Heart left ventricle (tissue), 16 donors: ENCODE data around the gene HDAC10. TPM values are rescaled to one million over a fixed set of nuclear protein-coding genes. Genes with fewer than 3 reads are reported as not detected.
"Not testable (repeated sequence)": the region's sequence is repeated elsewhere in the genome, so short reads cannot be mapped to it uniquely, and the experiment has no call there.

Source experiments
- ATAC-seq, 4 donors: fragments of 200-7000 bp; cut with Tn5 transposase; one replicate each; pipeline ENCODE4 v1.9.1; 2020 to 2022; ENCODE audit warnings: moderate library complexity in 4 of 4, mild to moderate bottlenecking in 3 of 4, moderate number of reproducible peaks in 1 of 4
- DNase-seq, 5 donors: peaks; one replicate each; pipeline ENCODE4 v3.0.0-alpha.2; 2020
- H3K27ac ChIP-seq, 12 donors: fragments of 200-600 bp; sonication (generic) in 4 of 12; one replicate each; pipeline versions ENCODE4 v1.5.0 to v1.8.0; 2016 to 2022; ENCODE audit warnings: mild to moderate bottlenecking in 2 of 12
- H3K27me3 ChIP-seq, 9 donors: fragments of 200-600 bp; sonication (generic) in 2 of 9; one replicate each; pipeline versions ENCODE4 v1.5.1 to v1.8.0; 2016 to 2022; ENCODE audit warnings: mild to moderate bottlenecking in 3 of 9
- H3K36me3 ChIP-seq, 9 donors: fragments of 200-600 bp; sonication (generic) in 2 of 9; one replicate each; pipeline versions ENCODE4 v1.5.0 to v1.8.0; 2018 to 2022; ENCODE audit warnings: mild to moderate bottlenecking in 2 of 9
- H3K4me1 ChIP-seq, 12 donors: fragments of 200-600 bp; sonication (generic) in 4 of 12; one replicate each; pipeline versions ENCODE4 v1.5.0 to v1.8.0; 2016 to 2022; ENCODE audit warnings: mild to moderate bottlenecking in 3 of 12
- H3K4me3 ChIP-seq, 12 donors: fragments of 200-600 bp; sonication (generic) in 4 of 12; one replicate each; pipeline versions ENCODE4 v1.5.0 to v1.8.0; 2017 to 2022; ENCODE audit warnings: mild to moderate bottlenecking in 9 of 12, moderate library complexity in 4 of 12
- H3K9me3 ChIP-seq, 12 donors: fragments of 200-600 bp; sonication (generic) in 4 of 12; one replicate each; pipeline versions ENCODE4 v1.5.0 to v1.8.0; 2016 to 2022; ENCODE audit warnings: mild to moderate bottlenecking in 1 of 12
- CTCF ChIP-seq, 12 donors: fragments of 200-600 bp; sonication (generic) in 4 of 12; IDR thresholded peaks; one replicate each; pipeline versions ENCODE4 v1.5.0 to v1.8.0; 2018 to 2022; ENCODE audit warnings: antibody characterized with exemption in 12 of 12, mild to moderate bottlenecking in 5 of 12
- POLR2A ChIP-seq, 2 donors: fragments of 450-650 bp; IDR thresholded peaks; one replicate each; pipeline ENCODE4 v1.6.1; 2017; ENCODE audit warnings: antibody characterized with exemption in 2 of 2, mild to moderate bottlenecking in 2 of 2, moderate library complexity in 2 of 2
- WGBS, 4 donors: extraction: QIAGEN DNeasy Blood & Tissue Kit in 2 of 4; methylation state at CpG; one replicate each; pipeline versions ENCODE4 v1.1.5 to v1.1.7; 2013 to 2018; 5-methylcytosine and 5-hydroxymethylcytosine counted together
- intact Hi-C, 10 donors: fragments of 100-400 bp; cut with DNase I; formaldehyde crosslinking; loops; one replicate each; pipeline versions ENCODE4 v1.11.1 to v1.14.2; 2022
- polyA plus RNA-seq, 2 donors: library from polyadenylated mRNA; stranded (reverse); fragments of 200-250 nt; gene quantifications; one replicate each; pipeline ENCODE4 v1.2.3, GENCODE V29; 2013
- total RNA-seq, 9 donors: library from RNA; depleted of rRNA in 2 of 9; stranded (reverse); fragments of >200 nt in 2 of 9; fragmentation: NEBNext Ultra II Directional in 3 of 9; extraction: Animal tissue kit (Norgen Biotek cat#: 25700) in 3 of 9; gene quantifications; one replicate each; pipeline versions ENCODE4 v1.1.0 to v1.2.4, GENCODE V29; 2016 to 2023
- donor health status: ischemic (EF 13 %, LVEDD 7.1; RV severe dilation, severe dysfunction).
- donor health status: healthy with polysubstance abuse.
- donor health status: DM: no; HTN: yes; CAD: no.
- donor health status: DM: no; HTN: no; CAD: no.
- donor health status: ischemic (EF 25% LVEDD 6.9; RV normal size, moderate dysfunction).
- donor health status: ischemic (EF 25% LVEDD 5.7; RV mildly dilated, moderate dysfunction).
- donor health status: healthy.
- donor health status: DM: yes; HTN: yes; CAD: no.
- donor health status: ischemic (EF 35%, LVEDD 5.7; RV mildly dilated, moderate dysfunction).
- donor health status: nonischemic (EF 11% LVEDD 7.7; RV severe dilation, severe dysfunction).
- donor health status: DM: yes; HTN: yes; CAD: no.
- donor health status: PGD.
- donor health status: ischemic (EF 29% LVEDD 5.4; RV normal size, mild dysfunction).
- donor health status: nonischemic (EF 23%, LVEDD 6.1; RV moderate dilation, normal function).

Gene HDAC10
- total and polyA plus RNA-seq, 11 donors, result 6.2 to 22.4 (median 10.8) TPM

GRCh38 chr22:50207383-50208140 lies 43.5 kb downstream of the HDAC10 start:
- H3K36me3 ChIP-seq, result peaks cover 0 to 73% (median 64%) of the 10 kb centered on the region in 9 donors
- no peaks in the 10 kb centered on the region for H3K27me3 ChIP-seq
- no peak for TF ChIP-seq POLR2A (IDR thresholded peaks at IDR 0.05)
- no peak for TF ChIP-seq CTCF (IDR thresholded peaks at IDR 0.05)
- H3K9me3 ChIP-seq, result no peaks in the 10 kb centered on the region
- ATAC-seq, result no peak
- 60 to 83% (median 69%) methylated on average over 15 to 23 of the region's 23 CpGs for WGBS, 4 donors
- H3K27ac ChIP-seq, result peak overlapping the region in 1 of 12 donors; percentile 80
- peaks cover 0 to 51% (median 23%) of the 10 kb centered on the region in 12 donors for H3K4me1 ChIP-seq
- DNase-seq, result peak in 3 of 5 donors; percentile 18 to 60 (median 22)
- intact Hi-C loops, result loop anchor here in 8 of 10 donors (2.0 to 5.0 kb wide), 4 partner anchors 59 to 275 kb away; no protein-coding TSS in a partner anchor
- no peak overlapping the region for H3K4me3 ChIP-seq

GRCh38 chr22:50206599-50206998 lies 44.5 kb downstream of the HDAC10 start:
- Histone ChIP-seq H3K27ac (peak overlapping the region in 8 of 12 donors; percentile 20 to 80 (median 58)), H3K4me3 (no peak overlapping the region), H3K9me3 (no peaks in the 10 kb centered on the region), H3K36me3 (peaks cover 0 to 64% (median 54%) of the 10 kb centered on the region in 9 donors), H3K27me3 (no peaks in the 10 kb centered on the region), H3K4me1 (peaks cover 0 to 61% (median 31%) of the 10 kb centered on the region in 12 donors)
- 23 to 50% (median 34%) methylated on average over 10 of the region's 10 CpGs for WGBS, 4 donors
- intact Hi-C loops, result loop anchor here in 5 of 10 donors (2.0 to 5.0 kb wide), 3 partner anchors 58 to 274 kb away; no protein-coding TSS in a partner anchor
- ATAC-seq (peak; percentile 83 to 92 (median 84)), DNase-seq (peak in 4 of 5 donors; percentile 73 to 92 (median 82))
- TF ChIP-seq CTCF (IDR thresholded peaks at IDR 0.05), result peak; percentile 41 to 65 (median 52)
- no peak for TF ChIP-seq POLR2A (IDR thresholded peaks at IDR 0.05)

GRCh38 chr22:50205781-50206569 lies 45.1 kb downstream of the HDAC10 start:
- Histone ChIP-seq H3K27ac (peak overlapping the region in 9 of 12 donors; percentile 18 to 80 (median 54)), H3K4me3 (no peak overlapping the region), H3K9me3 (no peaks in the 10 kb centered on the region), H3K36me3 (peaks cover 0 to 57% (median 48%) of the 10 kb centered on the region in 9 donors), H3K4me1 (peaks cover 0 to 61% (median 31%) of the 10 kb centered on the region in 12 donors), H3K27me3 (no peaks in the 10 kb centered on the region)
- ATAC-seq (peak in 1 of 4 donors; percentile 2), DNase-seq (peak in 1 of 5 donors; percentile 6)
- 89 to 93% (median 91%) methylated on average over 26 to 45 of the region's 45 CpGs for WGBS, 4 donors
- TF ChIP-seq POLR2A (IDR thresholded peaks at IDR 0.05) (no peak), CTCF (IDR thresholded peaks at IDR 0.05) (no peak)
- intact Hi-C loops, result loop anchor here in 5 of 10 donors (2.0 to 5.0 kb wide), 3 partner anchors 57 to 274 kb away; no protein-coding TSS in a partner anchor

GRCh38 chr22:50204998-50205397 lies 46.1 kb downstream of the HDAC10 start:
- not testable (repeated sequence) for H3K9me3 ChIP-seq, DNase-seq, H3K27me3 ChIP-seq, H3K4me3 ChIP-seq, ATAC-seq
- peaks cover 0 to 64% (median 34%) of the 10 kb centered on the region in 12 donors for H3K4me1 ChIP-seq
- intact Hi-C loops, result loop anchor here in 4 of 10 donors (5.0 kb wide), 2 partner anchors 58 to 273 kb away; no protein-coding TSS in a partner anchor
- WGBS, 4 donors, result 87 to 95% (median 92%) methylated on average over 9 of the region's 9 CpGs
- H3K27ac ChIP-seq, result peak overlapping the region in 2 of 12 donors; percentile 49 to 63
- peaks cover 0 to 48% (median 38%) of the 10 kb centered on the region in 9 donors for H3K36me3 ChIP-seq
